Natural killer cell (primary cell): ENCODE measurements around the gene ZDHHC13. TPM values are rescaled to one million over a fixed set of nuclear protein-coding genes. Genes with fewer than 3 reads are reported as not detected.

ENCODE experiments used
- ATAC-seq, 3 donors: fragments of 150-1000 bp in 2 of 3; fragments of 200-7000 bp in 1 of 3; cut with Tn5 transposase; 1 replicate in 1 of 3; 2 replicates in 2 of 3; pipeline ENCODE4 v1.10.0; 2021; ENCODE audit warnings: mild to moderate bottlenecking in 2 of 3, moderate library complexity in 2 of 3
- DNase-seq, 2 donors: peaks; one replicate each; pipeline versions ENCODE4 v3.0.0 to v3.0.0-alpha.2; 2013 to 2021; ENCODE audit warnings: mixed read lengths in 1 of 2
- H3K27ac ChIP-seq: one replicate; pipeline ENCODE4 v1.5.1; 2013; ENCODE audit warnings: mild to moderate bottlenecking, low read length
- H3K27me3 ChIP-seq: one replicate; pipeline ENCODE4 v1.6.1; 2013; ENCODE audit warnings: low read length; ENCODE audit not compliant: control insufficient read depth, insufficient read depth
- H3K36me3 ChIP-seq: one replicate; pipeline ENCODE4 v1.6.1; 2013; ENCODE audit warnings: low read length; ENCODE audit not compliant: control insufficient read depth, insufficient read depth
- H3K4me1 ChIP-seq: one replicate; pipeline ENCODE4 v1.6.1; 2013; ENCODE audit warnings: low read length; ENCODE audit not compliant: control insufficient read depth, insufficient read depth
- H3K4me3 ChIP-seq: one replicate; pipeline ENCODE4 v1.5.1; 2013; ENCODE audit warnings: low read length
- H3K9me3 ChIP-seq: one replicate; pipeline ENCODE4 v1.6.1; 2013; ENCODE audit warnings: low read length; ENCODE audit not compliant: control insufficient read depth, insufficient read depth
- H3K27ac Mint-ChIP-seq, 2 donors: one replicate each; pipeline ENCODE4 v1.8.0; 2022; ENCODE audit warnings: mild to moderate bottlenecking in 2 of 2, mixed read lengths in 2 of 2, moderate library complexity in 1 of 2
- H3K27me3 Mint-ChIP-seq, 2 donors: one replicate each; pipeline ENCODE4 v1.8.0; 2022; ENCODE audit warnings: low read depth in 2 of 2, mixed read lengths in 2 of 2
- H3K36me3 Mint-ChIP-seq: one replicate; pipeline ENCODE4 v1.8.0; 2022; ENCODE audit warnings: mixed read lengths
- H3K4me1 Mint-ChIP-seq, 2 donors: one replicate each; pipeline ENCODE4 v1.8.0; 2022; ENCODE audit warnings: mixed read lengths in 2 of 2
- H3K4me3 Mint-ChIP-seq: one replicate; pipeline ENCODE4 v1.8.0; 2022; ENCODE audit warnings: mild to moderate bottlenecking, moderate library complexity, mixed read lengths
- H3K9me3 Mint-ChIP-seq, 2 donors: one replicate each; pipeline ENCODE4 v1.8.0; 2022; ENCODE audit warnings: mixed read lengths in 2 of 2
- CTCF ChIP-seq: fragments of 200-600 bp; IDR thresholded peaks from one replicate; pipeline ENCODE4 v1.8.0; 2022; ENCODE audit warnings: antibody characterized with exemption
- WGBS: methylation state at CpG from one replicate; pipeline ENCODE4 v1.1.7; 2013; ENCODE audit warnings: missing lambda C conversion rate; ENCODE audit not compliant: insufficient coverage; 5-methylcytosine and 5-hydroxymethylcytosine counted together
- intact Hi-C: fragments of 100-400 bp; cut with micrococcal nuclease; formaldehyde crosslinking; loops from one replicate; pipeline ENCODE4 v1.14.2; 2022
- total RNA-seq, 4 donors: library from RNA; stranded (reverse); fragments of 120-200 nt in 1 of 4; gene quantifications; one replicate each; pipeline versions ENCODE4 v1.2.3 to v1.2.4, GENCODE V29; 2013 to 2022

Gene ZDHHC13
- total RNA-seq, 3 donors from 2014 or later (not counting 1 experiment from before 2014, with no cell fraction given), result 13.3 to 17.4 (median 13.5) TPM

GRCh38 chr11:19168090-19168489, 51.1 kb downstream of the ZDHHC13 start:
- DNase-seq (no peak), ATAC-seq (no peak)
- no peak overlapping the region for H3K27ac Mint-ChIP-seq
- Histone ChIP-seq H3K36me3 (peaks cover 72% of the 10 kb centered on the region), H3K27ac (no peak overlapping the region), H3K9me3 (no peaks in the 10 kb centered on the region), H3K27me3 (no peaks in the 10 kb centered on the region), H3K4me1 (no peaks in the 10 kb centered on the region), H3K4me3 (no peak overlapping the region)
- no peaks in the 10 kb centered on the region for H3K27me3 Mint-ChIP-seq
- intact Hi-C loops, result no loop called here
- no peak overlapping the region for H3K4me3 Mint-ChIP-seq
- peaks cover 0 to 8% of the 10 kb centered on the region in 2 donors for H3K4me1 Mint-ChIP-seq
- 100% methylated on average over 2 of the region's 2 CpGs for WGBS
- H3K36me3 Mint-ChIP-seq, result peaks cover 45% of the 10 kb centered on the region
- H3K9me3 Mint-ChIP-seq, result no peaks in the 10 kb centered on the region
- no peak for TF ChIP-seq CTCF

DNA sequence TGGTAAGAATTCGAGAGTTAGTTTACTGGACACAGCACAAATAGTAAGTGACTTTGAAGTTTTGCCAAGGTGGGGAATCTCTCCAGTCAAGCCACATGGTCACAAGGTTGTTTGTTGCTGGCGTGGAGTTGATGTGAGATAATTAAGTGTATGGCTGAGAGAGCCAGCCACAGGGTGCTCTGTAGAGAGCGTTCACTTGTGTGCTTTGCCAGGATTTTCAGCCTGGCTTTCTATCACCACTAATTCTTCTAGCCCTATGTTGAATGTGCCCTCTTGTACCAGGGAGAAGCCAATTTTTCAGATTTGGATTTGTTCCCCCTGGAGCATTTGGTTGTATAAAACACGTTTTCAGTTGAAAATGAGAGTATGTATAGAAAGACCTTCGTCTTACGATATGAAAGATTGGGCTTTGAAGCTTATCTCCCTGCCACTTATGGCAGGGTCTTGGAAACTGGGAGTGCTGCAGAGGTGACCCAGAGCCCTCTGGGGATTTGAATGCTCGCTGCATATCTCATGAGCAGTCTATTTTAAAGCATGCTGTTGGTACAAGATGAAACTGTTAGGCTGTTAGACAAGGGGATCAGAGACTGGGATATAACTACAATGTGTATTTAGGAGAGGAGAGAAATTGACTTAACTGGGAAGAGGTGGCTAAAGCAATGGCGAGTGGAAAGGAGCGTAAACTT, 56.2 kb downstream of the ZDHHC13 start:
- H3K27me3 ChIP-seq, result no peaks in the 10 kb centered on the region
- DNase-seq, result no peak
- intact Hi-C loops, result no loop called here
- H3K27ac ChIP-seq, result no peak overlapping the region
- Mint-ChIP-seq H3K9me3 (no peaks in the 10 kb centered on the region), H3K4me3 (no peak overlapping the region), H3K4me1 (no peaks in the 10 kb centered on the region), H3K36me3 (peaks cover 35% of the 10 kb centered on the region), H3K27me3 (no peaks in the 10 kb centered on the region), H3K27ac (no peak overlapping the region)
- no peaks in the 10 kb centered on the region for H3K9me3 ChIP-seq
- H3K36me3 ChIP-seq, result peaks cover 65% of the 10 kb centered on the region
- TF ChIP-seq CTCF, result no peak
- ATAC-seq, result no peak
- WGBS, result 99% methylated on average over 9 of the region's 9 CpGs
- H3K4me3 ChIP-seq, result no peak overlapping the region
- H3K4me1 ChIP-seq, result no peaks in the 10 kb centered on the region

GRCh38 chr11:19173964-19174638, 57.1 kb downstream of the ZDHHC13 start:
- ATAC-seq (no peak), DNase-seq (no peak)
- intact Hi-C loops, result no loop called here
- Mint-ChIP-seq H3K27me3 (no peaks in the 10 kb centered on the region), H3K9me3 (no peaks in the 10 kb centered on the region), H3K27ac (peak overlapping the region in 1 of 2 donors; percentile 5), H3K4me1 (no peaks in the 10 kb centered on the region), H3K4me3 (no peak overlapping the region), H3K36me3 (peaks cover 27% of the 10 kb centered on the region)
- Histone ChIP-seq H3K27ac (no peak overlapping the region), H3K36me3 (peaks cover 57% of the 10 kb centered on the region), H3K9me3 (no peaks in the 10 kb centered on the region), H3K27me3 (no peaks in the 10 kb centered on the region), H3K4me1 (no peaks in the 10 kb centered on the region), H3K4me3 (no peak overlapping the region)
- 99% methylated on average over 7 of the region's 7 CpGs for WGBS
- TF ChIP-seq CTCF, result no peak
